NCI-H1930 (cell line): ENCODE results near the gene NEURL1.
"Not testable (repeated sequence)": the region's sequence is repeated elsewhere in the genome, so short reads cannot be mapped to it uniquely, and the experiment has no call there.

Experiments used
- DNase-seq, 2 experiments: peaks; one replicate each; lab custom pipeline; 2025; lab: John Stamatoyannopoulos, UW

NEURL1 gene

DNA sequence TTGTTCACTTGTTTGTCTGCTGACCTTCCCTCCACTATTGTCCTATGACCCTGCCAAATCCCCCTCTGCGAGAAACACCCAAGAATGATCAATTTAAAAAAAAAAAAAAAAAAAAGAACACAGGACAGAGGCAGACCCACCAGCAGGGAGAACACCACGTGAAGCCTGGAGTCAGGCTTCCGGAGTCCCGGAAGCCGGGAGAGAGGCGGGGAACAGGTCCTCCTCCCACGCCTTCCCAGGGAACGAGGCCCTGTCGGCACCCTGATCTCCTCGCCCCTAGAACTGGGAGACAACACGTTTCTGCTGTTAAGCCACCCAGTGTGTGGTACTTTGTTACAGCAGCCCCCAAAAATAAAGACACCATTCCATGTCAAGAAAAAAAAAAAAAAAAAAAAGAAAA is 114.6 kb downstream of the NEURL1 start:
- not testable (repeated sequence) for DNase-seq

- DNase-seq: no peak
These were observed 116.0 kb downstream of the NEURL1 start for GRCh38 chr10:103609231-103610082.

- no peak for DNase-seq
These were observed 116.6 kb downstream of the NEURL1 start for GRCh38 chr10:103610083-103610472.

DNA sequence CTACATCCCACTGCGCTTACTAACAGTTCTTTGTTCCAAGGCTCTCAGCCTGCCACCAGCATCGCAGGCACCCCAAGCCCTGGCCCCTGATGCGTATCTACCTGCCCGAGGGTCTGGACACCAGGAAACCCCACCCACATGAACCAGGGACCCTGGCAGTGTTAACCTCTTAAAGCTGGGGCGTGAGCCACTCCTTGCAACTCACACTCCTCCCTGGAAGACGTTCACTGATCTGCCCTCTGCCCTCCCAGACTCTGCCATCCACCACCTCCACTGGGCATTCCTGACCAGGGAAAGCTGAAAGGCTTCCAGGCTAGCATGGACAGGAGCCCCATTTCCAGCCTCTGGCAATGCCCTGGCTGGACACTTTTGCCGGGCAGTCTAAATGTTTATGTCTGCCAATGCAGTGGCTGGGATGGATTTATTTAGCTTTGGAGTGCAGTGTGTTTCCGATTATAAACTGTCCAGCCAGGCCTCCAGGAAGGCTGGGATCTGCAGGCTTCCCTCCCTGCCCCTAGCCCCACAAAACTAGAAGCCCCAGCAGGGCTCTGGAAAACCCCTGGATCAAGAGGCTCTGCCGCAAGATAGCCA is 117.5 kb downstream of the NEURL1 start:
- DNase-seq: no peak

DNA sequence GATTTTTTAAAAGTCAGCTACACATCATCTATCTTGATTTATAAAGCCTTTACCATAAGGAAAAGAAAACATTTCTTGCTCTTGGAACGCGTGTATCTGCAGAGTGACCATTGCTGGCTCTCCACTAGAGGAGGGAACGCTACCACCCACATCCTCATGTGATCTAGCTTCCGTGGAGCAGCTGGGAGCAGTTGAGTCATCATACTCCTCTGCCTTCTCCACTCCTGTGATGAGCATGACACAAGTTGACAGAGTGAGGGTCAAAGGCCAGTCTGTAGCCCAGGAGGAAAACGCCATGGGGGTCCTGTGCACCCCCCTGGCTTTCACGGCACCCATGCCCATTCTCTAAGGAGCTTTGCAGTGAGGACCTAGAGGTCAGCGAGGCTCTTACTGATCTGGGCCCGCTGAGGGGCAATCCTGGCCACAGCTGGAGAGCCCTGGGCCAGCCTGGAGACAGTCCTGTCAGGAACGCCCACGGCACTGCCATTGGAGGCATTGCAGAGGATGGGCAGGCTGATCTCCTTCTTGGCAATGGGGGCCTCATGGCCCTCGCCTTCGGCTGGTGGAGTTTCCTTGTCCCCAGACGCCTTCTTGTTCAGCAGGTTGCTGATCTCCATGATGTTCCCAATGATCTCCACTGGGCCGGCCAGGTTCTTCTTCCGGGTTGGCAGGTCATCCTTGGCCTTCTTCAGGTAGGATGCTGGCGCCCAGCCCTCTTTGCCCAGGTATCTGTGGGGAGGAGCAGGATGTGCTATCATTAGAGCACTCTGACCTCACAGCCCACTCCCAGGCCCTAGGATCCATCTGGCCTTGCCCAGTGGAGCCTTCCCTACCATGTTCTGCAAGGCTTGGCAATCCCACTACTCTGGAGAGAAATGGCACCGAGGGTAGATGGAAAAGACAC is 119.2 kb downstream of the NEURL1 start:
- no peak for DNase-seq

DNA sequence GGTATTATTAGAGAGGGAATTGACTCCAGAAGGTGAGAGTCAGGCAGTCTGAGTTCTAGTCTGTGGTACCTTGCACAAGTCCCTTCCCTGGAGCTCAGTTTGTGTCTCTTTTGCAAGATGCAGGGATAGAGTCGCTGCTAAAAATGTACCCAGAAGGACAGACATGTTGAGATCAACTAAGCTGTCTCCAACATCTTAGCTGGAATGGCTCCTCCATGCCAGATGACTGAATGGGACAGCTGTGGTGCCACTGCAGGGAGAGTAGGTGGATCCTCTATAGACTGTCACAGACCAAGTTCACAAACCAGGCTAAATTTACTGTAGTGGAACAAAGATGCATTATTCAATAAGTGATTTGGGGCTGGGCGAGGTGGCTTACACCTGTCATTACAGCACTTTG is 120.1 kb downstream of the NEURL1 start:
- DNase-seq: no peak

DNA sequence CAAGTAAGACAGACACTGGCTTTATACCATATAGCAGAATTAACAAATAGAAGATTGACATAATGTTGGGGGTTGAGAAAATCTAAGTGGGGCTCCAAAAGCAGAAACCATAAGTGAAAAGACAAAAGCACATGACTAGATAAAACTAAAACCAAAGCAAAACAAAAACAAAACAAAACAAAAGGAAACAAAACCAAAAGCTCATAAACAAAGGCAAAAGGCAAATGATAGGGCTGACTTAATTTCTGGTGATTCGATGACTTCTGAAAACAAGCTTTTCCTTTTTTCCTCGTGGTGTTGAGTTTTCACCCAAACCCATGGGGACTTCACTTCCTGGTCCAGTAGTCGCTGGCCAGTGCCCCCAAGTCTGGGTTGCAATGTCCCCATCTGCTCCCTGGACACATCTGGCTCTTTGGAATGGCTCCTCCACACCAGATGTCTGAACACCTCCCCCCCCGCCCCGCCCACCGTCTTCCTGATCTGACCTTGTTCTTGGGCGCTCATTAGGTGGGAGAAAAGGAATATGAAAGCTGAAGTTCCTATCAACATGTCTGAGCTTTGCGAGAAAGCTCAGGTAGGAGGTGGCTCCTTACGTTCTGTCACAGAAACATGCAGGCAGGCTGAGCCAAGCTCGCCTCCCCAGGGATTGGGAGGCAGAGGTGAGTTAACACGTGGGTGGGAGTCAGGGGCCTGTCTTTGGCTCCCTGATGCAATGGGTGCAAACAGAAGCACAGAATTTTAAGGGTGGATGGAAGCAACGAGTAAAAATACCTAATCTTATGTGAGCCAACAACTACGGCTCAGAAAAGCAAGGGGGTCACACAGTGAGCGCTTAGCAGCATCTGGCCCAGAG is 121.0 kb downstream of the NEURL1 start:
- DNase-seq: no peak

GRCh38 chr10:103616705-103617601 is 123.4 kb downstream of the NEURL1 start:
- DNase-seq: no peak

- no peak for DNase-seq
These were observed 124.3 kb downstream of the NEURL1 start for GRCh38 chr10:103617602-103618385.

DNA sequence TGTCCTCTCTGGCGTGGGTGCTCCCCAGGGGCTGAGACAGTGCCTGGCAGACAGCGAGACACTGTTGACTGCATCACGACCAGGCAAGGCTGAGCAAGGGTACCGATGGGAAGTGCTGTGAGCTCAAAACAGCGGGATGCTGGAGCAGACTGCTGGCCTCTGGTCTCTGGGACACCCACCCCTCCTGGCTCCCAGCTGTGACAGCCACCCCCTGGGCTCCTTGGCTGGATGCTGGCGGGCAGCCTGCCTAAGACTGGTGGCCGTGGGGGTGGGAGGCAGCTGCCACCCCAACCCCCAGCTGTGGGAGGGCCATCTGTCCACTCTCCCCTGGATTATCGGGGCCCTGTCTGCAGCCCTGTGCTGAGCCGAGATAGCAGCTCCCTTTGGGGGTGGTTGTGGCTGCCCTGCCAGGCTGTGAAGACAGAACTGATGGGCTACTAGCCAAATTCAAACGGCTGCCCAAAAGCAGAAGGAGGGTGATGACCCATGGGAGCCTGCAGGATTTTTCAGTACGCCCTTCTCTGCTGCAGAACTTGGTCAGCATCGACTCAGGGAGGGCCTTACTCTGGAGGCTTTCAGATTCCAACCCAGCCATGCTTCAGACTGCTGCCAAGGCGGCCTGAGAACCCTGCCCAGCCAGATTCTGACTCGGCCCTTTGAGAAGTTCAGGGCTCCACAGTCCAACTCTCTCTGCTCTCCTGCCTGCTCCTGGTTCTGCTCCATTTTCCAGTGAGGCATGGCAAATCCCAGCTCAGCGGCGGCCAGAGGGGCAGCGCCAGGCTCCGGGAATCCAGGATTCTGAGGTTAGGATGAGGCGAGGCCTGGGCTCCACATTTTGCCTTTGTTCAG is 125.3 kb downstream of the NEURL1 start:
- no peak for DNase-seq

DNA sequence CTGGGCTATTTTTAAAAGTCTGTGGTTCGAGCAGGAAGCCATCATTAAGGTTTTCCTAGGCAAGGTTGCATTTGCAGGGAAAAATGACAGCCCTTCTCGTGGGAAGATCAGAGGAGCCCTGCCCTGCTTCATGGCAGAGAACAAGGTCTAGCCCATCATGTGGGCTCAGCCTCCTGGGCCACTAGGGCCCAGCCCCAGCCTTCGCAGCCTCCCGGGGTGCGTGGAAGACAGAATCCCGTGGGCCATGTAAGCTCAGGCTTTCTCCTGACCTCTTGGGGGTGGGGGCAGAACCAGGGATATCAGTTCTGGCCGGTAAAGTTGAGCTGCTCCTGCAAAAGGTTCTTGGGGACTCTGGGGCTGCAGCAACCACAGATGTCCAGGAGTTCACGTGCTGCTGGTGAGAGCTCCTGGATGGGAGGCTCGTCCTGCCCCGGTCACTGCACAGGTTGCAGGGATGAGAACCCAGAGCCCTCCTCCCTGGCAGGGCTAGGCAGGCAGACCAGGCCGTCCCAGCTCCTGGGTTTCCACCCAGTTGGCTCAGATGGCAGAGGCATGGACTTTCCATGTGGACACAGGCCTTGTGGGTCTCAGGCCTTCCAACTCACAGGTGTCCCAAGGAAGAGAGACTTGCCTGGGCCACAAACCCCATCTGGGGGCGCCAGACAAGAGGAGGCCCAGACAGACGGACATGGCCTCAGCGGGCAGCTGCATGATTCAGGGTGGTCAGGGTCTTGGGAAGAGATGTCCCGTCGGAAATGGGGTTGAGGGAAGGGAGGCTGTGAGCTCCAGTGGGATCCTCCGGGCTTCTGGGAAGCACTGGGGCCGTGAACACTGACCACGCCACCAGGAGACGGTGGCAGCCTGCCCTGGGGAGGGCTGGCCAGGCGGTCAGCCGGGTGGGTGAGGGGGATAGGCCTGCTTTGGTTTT is 126.2 kb downstream of the NEURL1 start:
- no peak for DNase-seq

DNA sequence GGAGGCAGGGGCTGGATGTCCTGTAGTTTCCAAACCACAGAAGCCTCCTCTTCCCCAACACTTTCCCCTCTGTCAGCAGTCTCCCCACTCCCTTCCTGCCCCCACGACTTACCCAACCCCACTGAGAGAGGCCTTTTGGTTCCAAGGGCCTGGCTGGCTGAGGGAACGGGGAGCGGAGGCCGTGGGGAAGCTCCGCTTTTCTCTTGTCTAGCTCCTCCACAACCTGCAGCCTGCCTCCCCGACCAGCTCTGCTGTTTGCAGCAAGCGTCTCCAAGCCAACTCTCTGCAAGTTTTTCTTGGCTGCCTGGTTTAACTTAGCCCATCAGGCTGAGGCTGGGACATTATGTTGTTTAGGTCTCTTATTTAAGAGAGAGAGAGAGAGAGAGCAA is 126.8 kb downstream of the NEURL1 start:
- no peak for DNase-seq

DNA sequence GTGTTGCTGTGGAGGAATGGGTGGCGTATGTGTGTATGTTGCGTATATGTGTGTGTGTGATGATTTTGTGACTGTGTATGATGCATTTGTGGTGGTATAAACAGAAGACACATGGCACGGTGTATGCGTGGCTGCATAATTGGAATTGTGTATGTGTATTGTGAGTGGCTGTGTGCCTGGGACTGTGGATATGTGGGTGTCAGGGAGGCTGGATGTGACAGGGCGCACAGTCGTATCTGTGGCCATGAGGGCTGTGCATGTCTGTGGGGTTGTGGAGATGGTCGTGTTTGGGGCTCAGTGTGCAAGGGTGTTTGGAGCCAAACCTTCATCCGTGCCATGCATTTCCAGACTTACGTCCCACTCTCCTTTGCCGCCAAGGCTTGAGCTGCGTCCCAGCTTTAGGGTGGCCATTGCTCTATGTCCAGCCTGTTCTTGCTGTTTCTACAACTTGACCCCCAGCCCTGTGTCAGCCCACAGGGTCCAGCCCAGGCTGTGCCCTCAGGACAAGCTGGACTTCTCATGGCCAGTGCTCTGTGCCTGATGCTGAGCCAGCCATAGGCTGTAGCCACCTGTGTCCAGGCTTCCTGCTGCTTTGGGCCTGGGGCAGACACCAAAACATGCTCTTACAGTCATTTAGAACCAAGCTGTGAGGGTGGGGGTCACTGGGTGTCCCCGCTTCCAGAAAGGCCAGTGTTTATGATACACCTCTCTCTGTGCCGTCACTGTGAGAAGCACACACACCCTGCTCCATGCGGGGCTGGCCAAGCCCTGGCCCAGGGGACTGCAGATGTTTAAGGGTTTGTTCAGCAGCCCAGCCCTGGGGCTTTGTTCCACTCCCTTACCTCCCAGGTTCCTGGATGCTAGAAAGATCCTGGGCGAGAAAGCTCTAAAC is 127.6 kb downstream of the NEURL1 start:
- DNase-seq: no peak

DNA sequence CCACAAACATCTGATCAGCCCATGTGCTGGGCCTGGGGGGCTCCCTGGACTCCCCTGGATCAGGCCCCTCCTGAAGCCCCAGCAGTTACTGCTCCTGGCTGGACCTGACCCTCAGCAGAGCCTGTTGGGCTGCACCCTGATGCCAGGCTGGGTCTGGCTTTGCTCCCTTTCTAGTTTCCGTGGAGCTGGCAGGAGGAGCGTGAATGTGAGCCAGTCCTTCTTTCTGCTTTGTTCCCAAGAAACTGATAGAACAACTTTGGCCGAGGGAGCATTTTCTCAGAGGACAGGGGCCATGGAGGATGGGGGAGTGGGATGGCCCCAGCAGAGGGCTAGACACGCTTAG is 128.2 kb downstream of the NEURL1 start:
- no peak for DNase-seq

DNA sequence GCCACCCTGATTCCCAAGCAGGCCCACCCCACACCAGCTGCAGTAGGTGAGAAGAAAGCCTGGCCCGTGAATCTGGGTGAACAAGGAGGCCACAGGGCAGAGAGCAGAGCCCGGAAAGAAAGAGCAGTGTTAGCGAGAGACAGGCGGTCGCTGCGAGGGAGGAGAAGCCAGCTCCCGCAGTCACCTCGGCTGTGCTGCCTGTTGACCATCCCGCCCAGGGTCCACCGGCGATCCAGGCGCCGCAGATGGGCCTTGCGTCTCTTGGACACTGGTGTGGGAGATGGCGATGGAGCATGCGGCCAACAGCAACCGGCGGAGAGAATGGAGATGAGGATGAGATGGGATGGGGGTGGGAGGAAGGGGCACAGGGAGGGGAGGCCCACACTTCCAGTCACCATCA is 128.8 kb downstream of the NEURL1 start:
- no peak for DNase-seq

- no peak for DNase-seq
These were observed 129.6 kb downstream of the NEURL1 start for GRCh38 chr10:103622935-103623574.
